Upper lobe of right lung (tissue), 1 donor: ENCODE measurements around the gene PTCH2. TPM values are rescaled to one million over a fixed set of nuclear protein-coding genes. Genes with fewer than 3 reads are reported as not detected.

Source experiments
- ATAC-seq: fragments of 200-7000 bp; cut with Tn5 transposase; one replicate; pipeline ENCODE4 v1.9.1; 2020; ENCODE audit warnings: mild to moderate bottlenecking, moderate library complexity
- DNase-seq: peaks from one replicate; pipeline ENCODE4 v3.0.0-alpha.2; 2020
- H3K27ac ChIP-seq: fragments of 200-600 bp; one replicate; pipeline ENCODE4 v1.8.0; 2022
- H3K27me3 ChIP-seq: fragments of 200-600 bp; one replicate; pipeline ENCODE4 v1.8.0; 2022; ENCODE audit warnings: mild to moderate bottlenecking
- H3K36me3 ChIP-seq: fragments of 200-600 bp; one replicate; pipeline ENCODE4 v1.8.0; 2022
- H3K4me1 ChIP-seq: fragments of 200-600 bp; one replicate; pipeline ENCODE4 v1.8.0; 2022
- H3K4me3 ChIP-seq: fragments of 200-600 bp; one replicate; pipeline ENCODE4 v1.8.0; 2022; ENCODE audit warnings: mild to moderate bottlenecking
- H3K9me3 ChIP-seq: fragments of 200-600 bp; one replicate; pipeline ENCODE4 v1.8.0; 2022
- intact Hi-C: fragments of 100-400 bp; cut with DNase I; formaldehyde crosslinking; loops from one replicate; pipeline ENCODE4 v1.11.0; 2022
- total RNA-seq: library from RNA; stranded (reverse); fragmentation: NEBNext Ultra II Directional; extraction: Animal tissue kit (Norgen Biotek cat#: 25700); gene quantifications from one replicate; pipeline ENCODE4 v1.2.1, GENCODE V29; 2021
- TF ChIP-seq, protein P1 (sequence below): fragments of 200-600 bp; IDR thresholded peaks from one replicate; pipeline ENCODE4 v1.8.0; 2022; ENCODE audit warnings: antibody characterized with exemption
- donor health status: DM: no; HTN: yes; CAD: no; lungs with severe emphysema.

Gene PTCH2
- total RNA-seq, 1 donor from 2014 or later = 0.64 TPM

DNA sequence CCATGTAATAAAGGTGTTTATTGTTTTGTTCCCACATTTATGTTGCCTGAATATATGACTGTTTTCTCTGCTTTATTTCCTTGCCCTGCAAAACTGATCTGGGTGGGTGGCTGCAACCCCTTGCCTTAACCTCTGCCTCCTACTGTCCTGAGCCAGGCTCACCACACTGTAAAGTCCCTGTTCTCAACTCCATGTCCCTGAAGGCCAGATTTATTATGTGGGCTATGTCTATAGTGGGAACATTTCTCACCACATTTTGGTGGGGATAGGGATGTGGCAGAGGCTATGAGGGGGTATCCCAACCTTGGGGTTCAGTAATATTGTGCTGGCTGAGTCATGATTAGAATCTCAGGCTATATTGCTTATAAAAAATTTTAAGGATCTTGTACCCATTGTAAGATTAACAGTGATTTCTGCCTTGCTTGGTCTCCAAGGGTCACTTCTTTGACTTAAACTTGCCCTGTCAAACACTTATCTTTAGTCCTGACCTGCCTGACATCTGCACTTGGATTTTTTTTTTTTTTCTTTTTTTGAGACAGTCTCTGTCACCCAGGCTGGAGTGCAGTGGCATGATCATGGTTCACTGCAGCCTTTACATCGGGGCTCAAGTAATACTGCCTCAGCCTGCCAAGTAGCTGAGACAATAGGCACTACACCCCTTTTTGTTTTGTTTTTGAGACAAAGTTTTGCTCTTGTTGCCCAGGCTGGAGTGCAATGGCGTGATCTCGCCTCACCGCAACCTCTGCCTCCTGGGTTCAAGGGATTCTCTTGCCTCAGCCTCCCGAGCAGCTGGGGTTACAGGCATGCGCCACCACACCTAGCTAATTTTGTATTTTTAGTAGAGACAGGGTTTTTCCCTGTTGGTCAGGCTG is 64.1 kb downstream of the PTCH2 start:
- Histone ChIP-seq H3K9me3 (no peaks in the 10 kb centered on the region), H3K27ac (no peak overlapping the region), H3K4me1 (peaks cover 31% of the 10 kb centered on the region), H3K36me3 (peaks cover 48% of the 10 kb centered on the region), H3K27me3 (no peaks in the 10 kb centered on the region), H3K4me3 (no peak overlapping the region)
- DNase-seq (no peak), ATAC-seq (no peak)
- TF ChIP-seq, protein P1, sequence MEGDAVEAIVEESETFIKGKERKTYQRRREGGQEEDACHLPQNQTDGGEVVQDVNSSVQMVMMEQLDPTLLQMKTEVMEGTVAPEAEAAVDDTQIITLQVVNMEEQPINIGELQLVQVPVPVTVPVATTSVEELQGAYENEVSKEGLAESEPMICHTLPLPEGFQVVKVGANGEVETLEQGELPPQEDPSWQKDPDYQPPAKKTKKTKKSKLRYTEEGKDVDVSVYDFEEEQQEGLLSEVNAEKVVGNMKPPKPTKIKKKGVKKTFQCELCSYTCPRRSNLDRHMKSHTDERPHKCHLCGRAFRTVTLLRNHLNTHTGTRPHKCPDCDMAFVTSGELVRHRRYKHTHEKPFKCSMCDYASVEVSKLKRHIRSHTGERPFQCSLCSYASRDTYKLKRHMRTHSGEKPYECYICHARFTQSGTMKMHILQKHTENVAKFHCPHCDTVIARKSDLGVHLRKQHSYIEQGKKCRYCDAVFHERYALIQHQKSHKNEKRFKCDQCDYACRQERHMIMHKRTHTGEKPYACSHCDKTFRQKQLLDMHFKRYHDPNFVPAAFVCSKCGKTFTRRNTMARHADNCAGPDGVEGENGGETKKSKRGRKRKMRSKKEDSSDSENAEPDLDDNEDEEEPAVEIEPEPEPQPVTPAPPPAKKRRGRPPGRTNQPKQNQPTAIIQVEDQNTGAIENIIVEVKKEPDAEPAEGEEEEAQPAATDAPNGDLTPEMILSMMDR = no peak
- intact Hi-C loops = no loop called here

DNA sequence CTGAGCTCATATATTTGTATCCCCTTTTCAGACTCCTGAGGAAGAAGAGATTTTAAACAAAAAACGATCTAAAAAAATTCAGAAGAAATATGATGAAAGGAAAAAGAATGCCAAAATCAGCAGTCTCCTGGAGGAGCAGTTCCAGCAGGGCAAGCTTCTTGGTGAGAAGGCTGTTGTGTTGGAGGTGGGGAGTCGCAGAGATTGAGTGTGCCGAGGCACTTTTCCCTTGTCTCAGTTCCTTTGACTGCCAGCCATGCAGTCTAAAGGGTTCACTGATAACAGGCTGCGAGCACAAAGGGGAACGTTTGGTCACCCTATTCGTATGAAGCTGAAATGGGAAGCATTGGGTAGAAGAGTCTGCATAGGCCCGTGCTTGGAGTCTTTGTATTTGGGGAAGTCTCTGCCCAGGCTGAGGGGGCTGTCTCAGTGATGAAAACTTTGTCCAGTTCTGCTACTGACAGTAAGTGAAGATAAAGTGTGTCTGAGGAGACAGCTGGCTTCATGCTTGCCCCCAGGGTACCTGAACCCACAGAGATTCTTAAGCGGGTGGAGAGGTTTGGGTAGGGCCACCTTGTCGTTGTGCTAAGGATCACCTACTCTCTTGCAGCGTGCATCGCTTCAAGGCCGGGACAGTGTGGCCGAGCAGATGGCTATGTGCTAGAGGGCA is 65.0 kb downstream of the PTCH2 start:
- H3K36me3 ChIP-seq = peaks cover 48% of the 10 kb centered on the region

DNA sequence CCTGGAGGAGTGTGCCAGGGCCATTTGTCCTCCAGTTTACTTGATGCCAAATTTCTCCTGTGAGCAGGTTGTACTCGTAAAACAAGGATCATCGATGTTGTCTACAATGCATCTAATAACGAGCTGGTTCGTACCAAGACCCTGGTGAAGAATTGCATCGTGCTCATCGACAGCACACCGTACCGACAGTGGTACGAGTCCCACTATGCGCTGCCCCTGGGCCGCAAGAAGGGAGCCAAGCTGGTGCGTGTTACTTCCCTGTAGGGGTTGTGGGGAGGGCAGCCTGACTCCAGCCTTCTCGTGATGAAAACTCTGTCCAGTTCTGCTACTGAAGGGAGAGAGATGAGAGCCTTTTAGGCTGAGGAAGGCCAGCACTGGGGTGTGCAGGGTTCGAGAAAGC is 65.5 kb downstream of the PTCH2 start:
- H3K4me1 ChIP-seq = peaks cover 26% of the 10 kb centered on the region
- peak overlapping the region; percentile 1 for H3K27ac ChIP-seq
- ATAC-seq (no peak), DNase-seq (no peak)
- TF ChIP-seq, protein P1 = no peak
- peaks cover 48% of the 10 kb centered on the region for H3K36me3 ChIP-seq
- H3K4me3 ChIP-seq = no peak overlapping the region
- no peaks in the 10 kb centered on the region for H3K27me3 ChIP-seq
- H3K9me3 ChIP-seq = no peaks in the 10 kb centered on the region
- intact Hi-C loops = no loop called here

More for the DNA sequence above, 65.0 kb downstream of the PTCH2 start:
- no peak for DNase-seq
- Histone ChIP-seq H3K27me3 (no peaks in the 10 kb centered on the region), H3K4me3 (no peak overlapping the region), H3K4me1 (peaks cover 26% of the 10 kb centered on the region), H3K9me3 (no peaks in the 10 kb centered on the region), H3K27ac (no peak overlapping the region)
- intact Hi-C loops = no loop called here
- TF ChIP-seq, protein P1 = no peak
- no peak for ATAC-seq

DNA sequence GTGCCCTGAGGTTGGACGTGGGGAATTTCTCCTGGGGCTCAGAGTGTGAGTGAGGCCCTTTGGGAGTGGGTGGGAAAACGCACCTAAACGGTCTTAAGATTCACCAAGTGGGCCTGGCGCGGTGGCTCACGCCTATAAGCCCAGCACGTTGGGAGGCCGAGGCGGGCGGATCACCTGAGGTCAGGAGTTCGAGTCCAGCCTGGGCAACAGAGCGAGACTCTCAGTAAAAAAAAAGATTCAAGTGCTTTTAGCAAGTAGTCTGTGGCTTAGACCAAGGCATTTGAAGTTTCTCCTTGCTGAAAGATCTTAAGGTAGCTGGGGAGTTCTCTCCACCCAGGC is 66.4 kb downstream of the PTCH2 start:
- intact Hi-C loops = no loop called here
- ATAC-seq (no peak), DNase-seq (no peak)
- Histone ChIP-seq H3K27ac (peak overlapping the region; percentile 98), H3K4me1 (peaks cover 26% of the 10 kb centered on the region), H3K27me3 (no peaks in the 10 kb centered on the region), H3K4me3 (peak overlapping the region; percentile 79), H3K9me3 (no peaks in the 10 kb centered on the region), H3K36me3 (peaks cover 48% of the 10 kb centered on the region)
- TF ChIP-seq, protein P1 = no peak

DNA sequence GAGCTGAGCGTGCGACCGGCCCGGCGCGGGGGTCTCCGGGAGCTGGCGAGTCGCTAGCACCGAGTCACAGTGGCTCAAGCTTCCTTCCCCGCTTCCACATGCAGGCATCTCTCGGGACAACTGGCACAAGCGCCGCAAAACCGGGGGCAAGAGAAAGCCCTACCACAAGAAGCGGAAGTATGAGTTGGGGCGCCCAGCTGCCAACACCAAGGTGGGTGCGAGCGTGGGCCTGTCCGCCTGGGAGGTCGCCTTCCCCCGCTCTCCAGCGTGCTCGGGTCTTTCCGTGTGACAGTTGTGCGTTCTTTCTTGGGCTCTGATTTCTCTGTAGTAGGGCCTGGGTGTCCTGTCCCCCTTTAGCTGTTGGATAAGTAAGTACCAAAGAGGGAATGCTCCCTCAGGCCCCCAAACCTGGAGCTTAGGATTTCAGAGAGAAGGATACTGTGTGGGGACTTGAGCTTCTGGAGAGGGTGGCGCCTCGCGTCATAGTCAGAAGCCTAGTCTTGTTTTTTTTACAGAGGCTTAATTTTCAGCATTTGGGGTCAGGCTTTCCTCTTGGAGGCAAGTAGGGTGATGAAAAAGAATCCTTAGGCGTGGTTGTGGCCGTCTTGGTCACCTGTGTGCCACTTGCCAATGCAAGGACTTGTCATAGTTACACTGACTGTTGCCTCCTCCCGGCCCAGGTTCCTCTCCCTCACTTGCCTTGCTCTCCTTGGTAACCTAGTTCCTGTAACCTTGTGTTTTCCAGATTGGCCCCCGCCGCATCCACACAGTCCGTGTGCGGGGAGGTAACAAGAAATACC is 66.9 kb downstream of the PTCH2 start:
- peak overlapping the region; percentile 79 for H3K4me3 ChIP-seq
- intact Hi-C loops = no loop called here
- DNase-seq (no peak), ATAC-seq (peak; percentile 26)
- H3K4me1 ChIP-seq = peaks cover 26% of the 10 kb centered on the region
- TF ChIP-seq, protein P1 = no peak
- H3K9me3 ChIP-seq = no peaks in the 10 kb centered on the region
- no peaks in the 10 kb centered on the region for H3K27me3 ChIP-seq
- peaks cover 43% of the 10 kb centered on the region for H3K36me3 ChIP-seq
- peak overlapping the region; percentile 98 for H3K27ac ChIP-seq
